HG03196 (cell line): Measurements from ENCODE around the gene TIAM2.
"Not testable (repeated sequence)": the region's sequence is repeated elsewhere in the genome, so short reads cannot be mapped to it uniquely, and the experiment has no call there.

ENCODE experiments used
- ATAC-seq: cut with Tn5 transposase; IDR thresholded peaks from one replicate; pipeline ENCODE4 v1.9.1; 2021; ENCODE audit not compliant: unreplicated experiment

The TIAM2 gene

GRCh38 chr6:154995254-154996015 lies at the start of gene TIAM2:
TSS of gene TIAM2 (plus strand) at chr6:154995315. CDS start at chr6:155129224, 133,909 bp downstream.
- ATAC-seq = no peak

GRCh38 chr6:154950979-154951344 lies 44.2 kb upstream of the TIAM2 start:
- ATAC-seq = no peak

DNA sequence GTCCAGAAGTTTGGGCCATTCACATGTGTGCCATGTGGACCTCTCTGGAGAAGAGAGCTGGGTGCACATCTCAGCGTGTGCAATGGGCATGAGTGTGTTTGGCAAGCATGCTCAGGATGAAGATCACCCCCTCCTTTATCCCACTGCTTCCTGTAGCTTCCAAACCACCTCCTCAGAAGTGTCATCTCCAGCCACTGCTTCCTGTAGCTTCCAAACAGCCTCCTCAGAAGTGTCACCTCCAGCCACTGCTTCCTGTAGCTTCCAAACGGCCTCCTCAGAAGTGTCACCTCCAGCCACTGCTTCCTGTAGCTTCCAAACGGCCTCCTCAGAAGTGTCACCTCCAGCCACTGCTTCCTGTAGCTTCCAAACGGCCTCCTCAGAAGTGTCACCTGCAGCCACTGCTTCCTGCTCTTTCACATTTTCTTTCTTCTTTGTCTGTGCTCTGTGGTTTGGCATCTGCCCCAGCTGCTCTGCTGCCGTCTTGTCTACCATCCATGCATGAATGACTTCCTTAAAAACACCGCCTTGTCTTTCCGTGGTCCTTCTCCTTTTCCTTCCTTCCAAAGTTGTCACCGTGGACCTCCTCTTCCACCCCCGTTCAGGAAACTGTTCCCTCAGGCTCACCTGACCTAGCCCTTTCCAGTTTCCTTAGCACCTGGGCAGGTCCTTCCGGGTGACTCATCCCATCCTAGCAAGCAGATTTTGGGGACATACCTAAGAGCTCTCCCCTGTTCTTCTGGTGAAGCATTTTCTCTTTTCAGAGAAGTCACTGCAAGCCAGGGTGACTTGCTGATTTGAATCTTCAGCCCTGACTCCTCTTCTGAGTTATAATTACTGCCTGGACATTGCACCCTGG lies 43.5 kb upstream of the TIAM2 start:
- ATAC-seq = peak; percentile 79

DNA sequence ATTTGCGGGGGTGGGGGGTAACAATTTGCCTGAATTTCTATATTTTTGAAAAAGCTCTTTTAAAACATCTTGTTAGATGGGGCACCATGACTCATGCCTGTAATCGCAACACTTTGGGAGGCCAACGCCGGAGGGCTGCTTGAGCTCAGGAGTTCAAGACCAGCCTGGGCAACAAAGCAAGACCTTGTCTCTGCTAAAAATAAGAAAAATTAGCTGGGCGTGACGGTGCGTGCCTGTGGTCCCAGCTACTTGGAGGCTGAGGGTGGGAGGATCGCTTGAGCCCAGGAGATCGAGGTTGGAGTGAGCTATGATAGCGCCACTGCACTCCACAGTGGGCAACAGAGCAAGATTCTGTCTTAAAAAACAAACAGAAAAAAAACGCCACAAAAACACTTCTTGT lies 41.5 kb upstream of the TIAM2 start:
- ATAC-seq = no peak

DNA sequence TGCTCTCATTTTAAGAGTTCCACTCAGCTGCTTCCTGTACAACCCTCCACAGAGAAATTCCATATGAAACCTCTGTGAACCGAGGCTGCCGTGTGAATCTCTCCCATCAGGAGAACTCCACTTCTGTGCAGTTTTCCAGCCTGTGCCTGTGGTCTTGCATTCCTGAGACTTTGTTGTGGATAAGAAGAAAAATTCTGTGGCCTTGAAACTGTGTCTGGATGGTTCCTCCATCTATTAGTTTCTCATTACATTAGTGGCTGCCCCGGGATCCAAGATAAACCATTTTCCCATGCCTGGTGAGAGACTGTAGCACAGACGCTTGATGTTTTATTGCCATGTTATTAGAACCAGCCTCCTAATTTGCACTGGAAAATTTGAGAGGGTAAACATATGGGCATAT lies 40.8 kb upstream of the TIAM2 start:
- ATAC-seq = no peak

GRCh38 chr6:154956771-154957522 lies 38.2 kb upstream of the TIAM2 start:
- no peak for ATAC-seq

DNA sequence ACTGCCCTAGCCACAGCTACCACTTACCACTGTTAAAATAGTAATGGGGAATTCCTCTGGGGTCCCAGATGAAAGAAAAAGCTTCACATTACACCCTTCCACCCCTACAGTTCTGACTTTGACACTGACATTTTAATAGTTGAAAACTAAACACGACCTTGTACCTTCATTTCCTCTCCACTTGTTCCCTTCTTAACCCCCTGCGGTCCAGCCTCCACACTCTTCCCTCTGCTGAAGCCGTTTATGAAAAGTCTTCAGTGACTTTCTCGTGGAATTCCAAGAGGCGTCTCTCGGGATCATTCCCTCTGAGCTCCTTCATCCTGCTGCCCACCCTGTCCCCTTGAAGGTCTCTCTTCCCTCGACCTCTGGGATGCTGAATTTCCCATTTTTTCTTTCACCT lies 36.6 kb upstream of the TIAM2 start:
- no peak for ATAC-seq

DNA sequence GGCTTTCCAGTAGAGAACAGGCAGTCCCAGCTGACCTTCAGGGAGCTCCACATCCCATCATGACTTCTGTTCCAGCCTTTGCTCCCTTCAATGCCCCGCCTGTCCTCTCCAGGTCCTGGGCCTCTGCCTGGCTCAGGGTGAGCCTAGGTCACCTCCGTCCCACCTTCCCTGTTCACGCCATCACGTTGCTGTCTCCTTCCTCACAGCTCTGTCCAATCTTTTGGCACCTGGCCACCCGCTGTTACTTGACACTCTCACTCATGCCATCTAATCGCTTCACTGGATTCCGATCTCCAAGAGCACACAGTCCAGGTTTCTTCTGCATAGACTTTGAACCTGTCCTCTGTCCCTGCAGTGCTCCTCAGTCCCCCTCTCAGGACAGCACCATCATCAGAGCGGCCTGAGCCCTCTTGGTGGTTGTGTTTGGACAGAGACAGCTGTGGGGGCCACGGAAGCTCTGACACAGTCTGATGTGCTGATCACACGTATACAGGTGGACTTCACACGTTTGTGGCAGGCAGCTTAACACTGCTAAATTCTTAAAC lies 34.7 kb upstream of the TIAM2 start:
- no peak for ATAC-seq

DNA sequence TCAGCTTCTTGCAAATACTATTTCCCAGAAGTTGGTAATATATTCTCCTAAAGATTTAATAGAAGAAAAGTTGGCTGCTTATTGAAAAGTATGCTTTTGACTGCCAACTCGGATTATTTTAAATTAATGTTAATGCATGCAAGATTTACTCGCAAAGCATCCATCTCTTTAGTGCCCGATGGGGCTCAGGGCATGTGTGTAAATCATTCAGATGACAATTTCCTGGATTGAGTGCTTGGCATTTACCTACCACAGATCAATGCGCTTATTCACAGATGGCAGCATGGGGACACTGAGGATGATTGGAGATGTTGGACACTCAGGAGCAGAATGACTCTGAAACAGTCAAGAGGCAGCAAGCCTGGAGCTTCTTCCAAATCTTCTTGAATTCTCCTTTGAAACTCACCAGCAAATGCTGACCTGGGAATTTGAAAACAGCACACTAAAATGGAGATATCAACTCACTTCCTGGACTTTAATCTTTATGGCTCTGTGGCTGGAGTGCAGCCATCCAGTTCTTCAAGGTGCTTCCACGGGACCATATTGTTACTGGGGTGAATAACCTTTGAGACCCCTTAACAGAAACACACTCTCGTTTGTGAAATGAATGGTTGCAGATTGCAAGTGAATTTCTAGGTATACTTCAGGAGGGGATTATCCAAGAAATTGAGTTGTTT lies 34.1 kb upstream of the TIAM2 start:
- ATAC-seq = no peak

DNA sequence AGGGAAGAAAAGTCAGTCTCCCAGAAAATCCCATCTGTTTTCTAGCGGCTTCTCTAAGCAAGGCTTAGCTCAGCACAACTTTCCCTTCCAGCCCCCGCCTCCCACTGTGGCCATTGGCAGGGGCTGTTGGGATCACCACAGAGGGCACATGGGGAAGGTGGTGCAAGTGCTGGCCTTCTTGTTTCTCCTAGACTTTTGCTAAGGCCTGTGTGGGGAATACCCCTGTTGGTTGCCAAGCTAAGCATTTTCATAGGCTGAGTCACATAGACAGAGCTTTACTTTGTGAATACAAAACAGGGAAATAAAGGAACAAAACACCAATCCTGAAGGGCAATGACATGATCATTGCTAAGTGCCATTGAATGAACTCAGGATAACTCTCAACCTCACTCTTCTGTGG lies 32.4 kb upstream of the TIAM2 start:
- no peak for ATAC-seq

GRCh38 chr6:154966065-154966770 lies 28.9 kb upstream of the TIAM2 start:
- not testable (repeated sequence) for ATAC-seq

DNA sequence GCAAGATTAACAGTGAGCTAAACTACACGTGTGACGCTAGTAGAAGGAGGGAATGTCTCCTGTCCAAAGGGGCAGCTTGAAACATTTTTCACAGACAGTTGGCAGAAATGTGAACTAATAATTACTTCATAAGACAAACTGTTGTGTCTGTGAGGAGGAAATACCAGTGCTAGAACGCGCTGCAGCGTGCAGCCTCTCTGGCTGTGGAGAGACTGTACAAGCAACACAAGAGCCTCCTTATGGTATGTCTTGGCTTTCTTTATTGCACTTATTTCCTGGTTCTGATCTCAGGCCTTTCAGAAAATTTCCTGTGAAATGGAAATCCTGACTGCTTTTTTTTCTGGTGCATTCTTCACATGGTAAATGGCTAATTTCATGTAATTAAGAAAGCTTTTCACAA lies 25.3 kb upstream of the TIAM2 start:
- no peak for ATAC-seq

DNA sequence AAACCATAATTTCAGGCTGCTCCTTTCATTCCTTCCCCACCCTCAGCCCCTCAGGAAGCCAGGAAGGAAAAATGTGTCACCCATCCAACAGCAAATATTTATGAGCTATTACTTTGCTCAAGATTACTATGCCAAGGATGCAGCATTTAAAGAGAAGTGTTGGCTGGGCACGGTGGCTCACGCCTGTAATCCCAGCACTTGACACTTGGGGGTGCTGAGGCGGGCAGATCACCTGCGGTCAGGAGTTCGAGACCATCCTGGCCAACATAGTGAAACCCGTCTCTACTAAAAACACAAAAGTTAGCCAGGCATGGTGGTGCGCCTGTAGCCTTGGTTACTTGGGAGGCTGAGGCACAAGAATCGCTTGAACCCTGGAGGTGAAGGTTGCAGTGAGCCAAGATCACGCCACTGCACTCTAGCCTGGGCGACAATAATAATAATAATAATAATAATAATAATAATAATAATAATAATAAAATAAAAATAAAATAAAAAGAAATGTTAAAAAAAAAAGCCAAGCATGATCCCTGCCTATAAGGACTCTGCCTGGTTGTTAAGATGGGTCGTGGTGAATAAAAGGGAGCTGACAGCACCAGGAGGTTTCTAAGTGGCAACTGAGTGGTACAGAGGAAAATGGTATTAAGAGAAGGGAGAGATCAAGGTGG lies 20.5 kb upstream of the TIAM2 start:
- ATAC-seq = no peak

DNA sequence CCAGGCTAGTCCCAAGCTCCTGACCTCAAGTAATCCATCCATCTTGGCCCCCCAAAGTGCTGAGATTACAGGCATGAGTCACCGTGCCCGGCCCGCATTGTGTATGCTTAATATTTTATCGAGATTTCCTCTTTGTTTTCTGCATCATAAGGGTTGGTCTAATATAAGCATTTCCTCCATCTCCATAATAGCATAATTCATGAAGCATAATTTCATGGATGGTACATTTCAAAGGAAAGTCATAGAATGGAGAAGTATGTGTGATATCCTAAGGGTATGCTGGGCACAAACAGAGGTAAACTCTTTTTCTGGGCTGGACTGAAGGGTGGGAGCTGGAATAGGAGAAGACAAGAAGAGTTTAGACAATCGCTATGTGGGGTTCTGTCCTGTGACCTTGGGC lies 17.5 kb upstream of the TIAM2 start:
- ATAC-seq = no peak

GRCh38 chr6:154980273-154981078 lies 14.6 kb upstream of the TIAM2 start:
- no peak for ATAC-seq

DNA sequence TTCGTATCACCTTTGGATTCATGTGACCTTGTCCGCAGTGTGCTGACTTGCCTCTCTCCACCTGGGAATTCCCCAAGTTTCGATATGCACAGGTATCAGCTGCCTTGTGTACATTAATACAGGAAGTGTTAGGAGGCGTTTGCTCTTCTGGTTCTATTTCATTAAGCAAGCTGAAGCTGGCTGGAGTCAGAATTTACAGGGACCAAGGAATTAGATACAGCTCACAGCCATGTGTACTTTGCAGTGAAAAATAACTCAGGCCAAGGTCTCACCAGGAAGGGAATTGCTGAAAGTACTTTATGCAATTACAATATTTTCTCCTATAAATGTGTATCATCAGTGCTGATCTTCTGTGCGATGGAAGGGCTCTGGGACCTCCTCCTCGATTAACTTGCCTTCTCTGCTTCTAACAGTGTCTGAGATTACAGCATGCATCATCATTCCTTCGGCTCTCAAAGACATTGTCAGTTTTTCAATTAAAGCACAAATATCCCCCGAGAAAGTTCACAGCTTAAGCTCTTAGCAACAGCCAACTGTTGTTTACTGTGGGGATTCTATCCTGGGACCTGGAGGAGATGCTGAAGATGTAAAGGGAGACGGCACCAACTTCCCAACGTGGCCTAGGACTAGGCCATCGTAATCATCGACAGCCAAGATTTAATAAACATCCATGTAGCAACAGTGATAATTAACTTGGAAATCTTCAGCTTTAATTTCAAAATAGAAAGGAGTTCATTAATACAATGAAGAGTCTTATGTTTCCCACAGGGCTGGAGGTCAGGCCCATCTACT lies 13.8 kb upstream of the TIAM2 start:
- ATAC-seq = peak; percentile 86

DNA sequence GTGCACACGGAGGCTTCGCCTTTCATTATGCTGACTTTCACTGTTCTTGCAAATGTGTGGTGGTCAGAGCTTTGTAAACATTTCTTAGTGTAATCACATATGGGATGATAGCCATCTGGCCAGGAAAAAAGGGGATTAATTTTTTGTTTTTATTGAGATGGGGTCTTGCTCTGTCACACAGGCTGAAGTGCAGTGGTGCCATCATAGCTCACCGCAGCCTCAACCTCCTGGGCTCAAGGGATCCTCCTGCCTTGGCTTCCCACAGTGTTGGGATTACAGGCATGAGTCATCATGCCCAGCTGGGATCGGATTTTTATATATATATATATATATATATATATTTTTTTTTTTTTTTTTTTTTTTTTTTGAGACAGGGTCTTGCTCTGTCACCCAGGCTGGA lies 11.0 kb upstream of the TIAM2 start:
- no peak for ATAC-seq

DNA sequence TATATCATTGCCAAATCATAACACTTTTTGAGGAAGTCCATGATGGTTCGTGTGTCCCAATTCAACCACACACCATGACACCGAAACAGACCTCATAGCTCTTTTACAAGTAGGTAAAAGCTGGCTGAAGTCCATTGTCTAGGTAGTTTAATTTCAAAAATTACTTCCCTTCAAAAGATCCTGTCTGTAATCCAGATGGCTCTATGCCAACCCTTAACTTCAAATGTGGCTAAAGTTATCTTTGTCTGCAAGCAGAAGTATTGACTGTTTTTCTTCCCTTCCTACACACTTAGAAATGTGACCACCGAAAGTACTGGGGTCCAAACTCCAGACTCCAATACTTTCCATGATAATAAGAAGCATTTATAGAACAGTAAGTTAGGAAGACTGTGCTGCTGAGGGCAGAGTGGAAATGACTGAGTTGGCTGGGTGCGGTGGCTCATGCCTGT lies 8.3 kb upstream of the TIAM2 start:
- ATAC-seq = no peak
